ENCODE results near the gene NYAP2. TPM values are rescaled to one million over a fixed set of nuclear protein-coding genes. Genes with fewer than 3 reads are reported as not detected.

NYAP2 gene
- total RNA-seq, 1 experiment from 2014 or later = not detected

- no peak for TF ChIP-seq ATF6 (CRISPR knock-in tag; IDR thresholded peaks at IDR 0.05)
- TF ChIP-seq FOXJ3 (CRISPR knock-in tag; IDR thresholded peaks at IDR 0.05; ENCODE audit: borderline replicate concordance) = no peak
- TF ChIP-seq ZMAT4 (CRISPR knock-in tag; IDR thresholded peaks at IDR 0.05) = no peak
- no peak for TF ChIP-seq MLX (CRISPR knock-in tag; IDR thresholded peaks at IDR 0.05)
- TF ChIP-seq ZNF317 (CRISPR knock-in tag; IDR thresholded peaks at IDR 0.05; ENCODE audit: borderline replicate concordance, low read depth) = no peak
- no peak for TF ChIP-seq SOX15 (CRISPR knock-in tag; IDR thresholded peaks at IDR 0.05)
These were observed 157.0 kb downstream of the NYAP2 start (continued) for GRCh38 chr2:225556461-225556860.

- DNase-seq (ENCODE audit: low spot score) = no peak
- Mint-ChIP-seq H3K9me3 (no peaks in the 10 kb centered on the region), H3K27me3 (ENCODE audit: low read depth) (no peaks in the 10 kb centered on the region), H3K4me1 (no peaks in the 10 kb centered on the region), H3K36me3 (no peaks in the 10 kb centered on the region), H3K27ac (no peak overlapping the region), H3K4me3 (no peak overlapping the region)
- no peak for ATAC-seq
- CTCF ChIA-PET = no interaction called here
- POLR2A ChIA-PET = no interaction called here
- TF ChIP-seq EMX1 (CRISPR knock-in tag; IDR thresholded peaks at IDR 0.05) (no peak), ESRRA (CRISPR knock-in tag; IDR thresholded peaks at IDR 0.05; ENCODE audit: borderline replicate concordance) (no peak), NR1H2 (CRISPR knock-in tag; IDR thresholded peaks at IDR 0.05) (no peak), NFE2L1 (CRISPR knock-in tag; IDR thresholded peaks at IDR 0.05) (no peak), ZNF317 (CRISPR knock-in tag; IDR thresholded peaks at IDR 0.05; ENCODE audit: borderline replicate concordance, low read depth) (no peak), AFF4 (CRISPR knock-in tag; IDR thresholded peaks at IDR 0.05; ENCODE audit: borderline replicate concordance) (no peak), ARID4B (CRISPR knock-in tag; IDR thresholded peaks at IDR 0.05; ENCODE audit: borderline replicate concordance) (no peak), CREM (CRISPR knock-in tag; IDR thresholded peaks at IDR 0.05) (no peak), JAZF1 (CRISPR knock-in tag; IDR thresholded peaks at IDR 0.05) (no peak), ATF6 (CRISPR knock-in tag; IDR thresholded peaks at IDR 0.05) (no peak), MAX (CRISPR knock-in tag; IDR thresholded peaks at IDR 0.05) (no peak), SMAD3 (CRISPR knock-in tag; IDR thresholded peaks at IDR 0.05; ENCODE audit: borderline replicate concordance) (no peak), KAT7 (CRISPR knock-in tag; IDR thresholded peaks at IDR 0.05; ENCODE audit: borderline replicate concordance) (no peak), FOXJ3 (CRISPR knock-in tag; IDR thresholded peaks at IDR 0.05; ENCODE audit: borderline replicate concordance) (no peak)
These were observed 159.0 kb downstream of the NYAP2 start for GRCh38 chr2:225558399-225559071.

Data from WTC11 (cell line).